GM12878 (cell line): ENCODE measurements around the gene RIMBP2.

Experiments
- CEBPB ChIP-seq, 2 experiments: fragments of 150-350 bp in 1 of 2; IDR thresholded peaks; 2 replicates each; pipeline ENCODE4 v1.6.1; 2012 to 2014; ENCODE audit warnings: low read depth in 2 of 2, low read length in 2 of 2, borderline replicate concordance in 1 of 2, inconsistent platforms in 1 of 2
- TF ChIP-seq, protein P1 (sequence below): IDR thresholded peaks from 2 replicates; pipeline ENCODE4 v1.6.1; 2012; ENCODE audit warnings: mild to moderate bottlenecking, low read depth, low read length
- TF ChIP-seq, protein P2 (sequence below), 3 experiments: IDR thresholded peaks in 2 of 3; conservative IDR thresholded peaks in 1 of 3; 2 replicates each; pipeline ENCODE4 v1.5.1; 2011; ENCODE audit warnings: low read depth in 3 of 3, low read length in 3 of 3, mild to moderate bottlenecking in 3 of 3, control low read depth in 2 of 3, moderate library complexity in 2 of 3, inconsistent platforms in 1 of 3, mixed read lengths in 1 of 3; ENCODE audit not compliant: control insufficient read depth in 2 of 3, insufficient read depth in 1 of 3; ENCODE audit errors: extremely low read depth in 1 of 3

DNA sequence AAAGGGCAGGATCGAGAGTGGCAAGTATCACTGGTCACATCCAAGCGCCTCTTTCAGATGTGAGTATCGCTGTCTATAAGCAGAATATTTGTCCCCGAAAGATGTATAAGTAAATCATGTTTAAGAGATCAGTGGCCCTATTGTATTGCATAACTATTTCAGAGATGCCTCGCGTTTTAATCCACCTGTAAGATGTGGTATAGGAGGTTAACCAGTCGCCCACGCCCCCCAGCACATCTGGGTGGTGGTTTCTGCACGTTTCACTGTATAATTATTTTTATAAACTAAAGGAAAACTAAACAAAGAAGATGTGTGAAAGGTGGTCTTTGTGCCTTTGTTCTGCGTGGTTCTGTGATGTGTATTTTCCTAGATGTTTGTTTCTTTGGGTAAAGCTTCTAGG is 28.9 kb downstream of the RIMBP2 start:
- TF ChIP-seq, protein P1, sequence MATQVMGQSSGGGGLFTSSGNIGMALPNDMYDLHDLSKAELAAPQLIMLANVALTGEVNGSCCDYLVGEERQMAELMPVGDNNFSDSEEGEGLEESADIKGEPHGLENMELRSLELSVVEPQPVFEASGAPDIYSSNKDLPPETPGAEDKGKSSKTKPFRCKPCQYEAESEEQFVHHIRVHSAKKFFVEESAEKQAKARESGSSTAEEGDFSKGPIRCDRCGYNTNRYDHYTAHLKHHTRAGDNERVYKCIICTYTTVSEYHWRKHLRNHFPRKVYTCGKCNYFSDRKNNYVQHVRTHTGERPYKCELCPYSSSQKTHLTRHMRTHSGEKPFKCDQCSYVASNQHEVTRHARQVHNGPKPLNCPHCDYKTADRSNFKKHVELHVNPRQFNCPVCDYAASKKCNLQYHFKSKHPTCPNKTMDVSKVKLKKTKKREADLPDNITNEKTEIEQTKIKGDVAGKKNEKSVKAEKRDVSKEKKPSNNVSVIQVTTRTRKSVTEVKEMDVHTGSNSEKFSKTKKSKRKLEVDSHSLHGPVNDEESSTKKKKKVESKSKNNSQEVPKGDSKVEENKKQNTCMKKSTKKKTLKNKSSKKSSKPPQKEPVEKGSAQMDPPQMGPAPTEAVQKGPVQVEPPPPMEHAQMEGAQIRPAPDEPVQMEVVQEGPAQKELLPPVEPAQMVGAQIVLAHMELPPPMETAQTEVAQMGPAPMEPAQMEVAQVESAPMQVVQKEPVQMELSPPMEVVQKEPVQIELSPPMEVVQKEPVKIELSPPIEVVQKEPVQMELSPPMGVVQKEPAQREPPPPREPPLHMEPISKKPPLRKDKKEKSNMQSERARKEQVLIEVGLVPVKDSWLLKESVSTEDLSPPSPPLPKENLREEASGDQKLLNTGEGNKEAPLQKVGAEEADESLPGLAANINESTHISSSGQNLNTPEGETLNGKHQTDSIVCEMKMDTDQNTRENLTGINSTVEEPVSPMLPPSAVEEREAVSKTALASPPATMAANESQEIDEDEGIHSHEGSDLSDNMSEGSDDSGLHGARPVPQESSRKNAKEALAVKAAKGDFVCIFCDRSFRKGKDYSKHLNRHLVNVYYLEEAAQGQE = no peak
- no peak for TF ChIP-seq CEBPB (IDR thresholded peaks at IDR 0.05; ENCODE audit: borderline replicate concordance in 1 of 2, low read depth in 2 of 2, low read length in 2 of 2)
- TF ChIP-seq, protein P2, sequence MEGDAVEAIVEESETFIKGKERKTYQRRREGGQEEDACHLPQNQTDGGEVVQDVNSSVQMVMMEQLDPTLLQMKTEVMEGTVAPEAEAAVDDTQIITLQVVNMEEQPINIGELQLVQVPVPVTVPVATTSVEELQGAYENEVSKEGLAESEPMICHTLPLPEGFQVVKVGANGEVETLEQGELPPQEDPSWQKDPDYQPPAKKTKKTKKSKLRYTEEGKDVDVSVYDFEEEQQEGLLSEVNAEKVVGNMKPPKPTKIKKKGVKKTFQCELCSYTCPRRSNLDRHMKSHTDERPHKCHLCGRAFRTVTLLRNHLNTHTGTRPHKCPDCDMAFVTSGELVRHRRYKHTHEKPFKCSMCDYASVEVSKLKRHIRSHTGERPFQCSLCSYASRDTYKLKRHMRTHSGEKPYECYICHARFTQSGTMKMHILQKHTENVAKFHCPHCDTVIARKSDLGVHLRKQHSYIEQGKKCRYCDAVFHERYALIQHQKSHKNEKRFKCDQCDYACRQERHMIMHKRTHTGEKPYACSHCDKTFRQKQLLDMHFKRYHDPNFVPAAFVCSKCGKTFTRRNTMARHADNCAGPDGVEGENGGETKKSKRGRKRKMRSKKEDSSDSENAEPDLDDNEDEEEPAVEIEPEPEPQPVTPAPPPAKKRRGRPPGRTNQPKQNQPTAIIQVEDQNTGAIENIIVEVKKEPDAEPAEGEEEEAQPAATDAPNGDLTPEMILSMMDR (IDR thresholded peaks at IDR 0.05 in 2 of 3, conservative IDR thresholded peaks at IDR 0.05 in 1 of 3; ENCODE audit: control insufficient read depth in 2 of 3, extremely low read depth in 1 of 3, insufficient read depth in 1 of 3, low read depth in 3 of 3, low read length in 3 of 3) = no peak
